Measurements from ENCODE around the gene ARID5B. TPM values are rescaled to one million over a fixed set of nuclear protein-coding genes. Genes with fewer than 3 reads are reported as not detected.
A peak's percentile ranks its signal among the peaks of the same experiment; 100 is the strongest.

ARID5B gene
- total RNA-seq, 3 donors from 2014 or later: 21.9 to 34.1 (median 22.4) TPM

- ATAC-seq (no peak), DNase-seq (no peak)
- H3K9me3 ChIP-seq: peaks cover 6% of the 10 kb centered on the region
- H3K4me1 ChIP-seq (ENCODE audit: low read depth): peaks cover 3% of the 10 kb centered on the region
- no peaks in the 10 kb centered on the region for H3K36me3 ChIP-seq (ENCODE audit: low read depth)
- TF ChIP-seq CTCF (IDR thresholded peaks at IDR 0.05): no peak
- no peak overlapping the region for H3K4me3 ChIP-seq
- intact Hi-C loops (cut with DNase I, micrococcal nuclease): no loop called here
These were observed 17.5 kb downstream of the ARID5B start for GRCh38 chr10:61918989-61919388.

GRCh38 chr10:61919646-61920215, 18.2 kb downstream of the ARID5B start:
- ATAC-seq (no peak), DNase-seq (no peak)
- intact Hi-C loops (cut with DNase I, micrococcal nuclease): no loop called here
- Histone ChIP-seq H3K4me3 (no peak overlapping the region), H3K4me1 (ENCODE audit: low read depth) (peaks cover 3% of the 10 kb centered on the region), H3K36me3 (ENCODE audit: low read depth) (no peaks in the 10 kb centered on the region), H3K9me3 (peaks cover 6% of the 10 kb centered on the region)
- no peak for TF ChIP-seq CTCF (IDR thresholded peaks at IDR 0.05)

GRCh38 chr10:61921143-61921542, 19.6 kb downstream of the ARID5B start:
- Histone ChIP-seq H3K9me3 (peaks cover 6% of the 10 kb centered on the region), H3K36me3 (ENCODE audit: low read depth) (no peaks in the 10 kb centered on the region), H3K4me3 (no peak overlapping the region), H3K4me1 (ENCODE audit: low read depth) (peaks cover 3% of the 10 kb centered on the region)
- ATAC-seq (no peak), DNase-seq (no peak)
- intact Hi-C loops (cut with DNase I, micrococcal nuclease): no loop called here
- TF ChIP-seq CTCF (IDR thresholded peaks at IDR 0.05): no peak

- Histone ChIP-seq H3K9me3 (no peaks in the 10 kb centered on the region), H3K36me3 (ENCODE audit: low read depth) (no peaks in the 10 kb centered on the region), H3K4me1 (ENCODE audit: low read depth) (peaks cover 3% of the 10 kb centered on the region), H3K4me3 (no peak overlapping the region)
- no peak for TF ChIP-seq CTCF (IDR thresholded peaks at IDR 0.05)
- ATAC-seq: peak; percentile 65
- DNase-seq: no peak
- intact Hi-C loops (cut with DNase I, micrococcal nuclease): no loop called here
These were observed 21.9 kb downstream of the ARID5B start for GRCh38 chr10:61923210-61923949.

- ATAC-seq (no peak), DNase-seq (no peak)
- intact Hi-C loops (cut with DNase I, micrococcal nuclease): no loop called here
- H3K4me1 ChIP-seq (ENCODE audit: low read depth): peaks cover 3% of the 10 kb centered on the region
- no peak for TF ChIP-seq CTCF (IDR thresholded peaks at IDR 0.05)
- H3K36me3 ChIP-seq (ENCODE audit: low read depth): no peaks in the 10 kb centered on the region
- no peak overlapping the region for H3K4me3 ChIP-seq
- H3K9me3 ChIP-seq: no peaks in the 10 kb centered on the region
These were observed 22.4 kb downstream of the ARID5B start for GRCh38 chr10:61923950-61924274.

All from mucosa of descending colon (tissue), 3 donors.